NOMO-1 treated with DMSO at 0.1 percent for 48 hours (cell line): ENCODE data around the gene MYMX.
"Not testable (repeated sequence)": the region's sequence is repeated elsewhere in the genome, so short reads cannot be mapped to it uniquely, and the experiment has no call there.

ENCODE experiments used
- DNase-seq: peaks from one replicate; lab custom pipeline; 2025; ENCODE audit not compliant: unreplicated experiment; lab: John Stamatoyannopoulos, UW

Gene MYMX

DNA sequence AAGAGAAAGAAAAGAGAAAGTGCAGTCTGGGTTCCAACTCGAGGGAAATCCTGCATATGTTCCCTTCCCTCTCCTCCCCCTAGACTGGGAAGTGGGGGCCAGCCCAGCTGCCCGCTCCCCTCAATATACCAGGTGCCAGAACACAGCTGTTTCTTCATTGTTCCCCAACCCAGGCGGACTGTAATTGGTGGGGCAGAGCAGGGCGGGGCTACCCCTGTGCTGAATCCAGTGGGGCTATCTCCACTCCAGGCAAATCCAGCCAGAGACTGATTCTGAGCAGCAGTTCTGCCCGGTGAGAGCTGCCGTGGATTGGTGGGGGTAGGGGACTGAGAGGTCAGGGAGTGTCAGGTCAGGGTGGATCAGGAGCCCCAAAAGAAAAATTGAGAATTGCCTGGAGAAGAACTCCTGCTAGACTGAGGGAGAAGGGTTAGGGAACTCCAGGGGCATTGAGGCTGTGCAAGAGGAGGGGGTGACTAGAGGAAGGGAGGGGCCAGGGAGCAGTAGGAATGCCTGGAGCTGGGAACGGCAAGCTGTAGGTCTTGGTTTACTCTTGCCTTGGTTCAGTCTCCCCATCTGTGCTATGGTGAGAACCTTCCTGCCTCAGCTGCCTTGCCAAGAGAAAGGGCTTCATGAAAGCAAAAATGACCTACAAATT, at the start of gene MYMX:
TSS of gene MYMX (plus strand) at position 250 of the 655 bp plus-strand sequence. CDS start 546 bp downstream, outside the sequence.
- DNase-seq: no peak

DNA sequence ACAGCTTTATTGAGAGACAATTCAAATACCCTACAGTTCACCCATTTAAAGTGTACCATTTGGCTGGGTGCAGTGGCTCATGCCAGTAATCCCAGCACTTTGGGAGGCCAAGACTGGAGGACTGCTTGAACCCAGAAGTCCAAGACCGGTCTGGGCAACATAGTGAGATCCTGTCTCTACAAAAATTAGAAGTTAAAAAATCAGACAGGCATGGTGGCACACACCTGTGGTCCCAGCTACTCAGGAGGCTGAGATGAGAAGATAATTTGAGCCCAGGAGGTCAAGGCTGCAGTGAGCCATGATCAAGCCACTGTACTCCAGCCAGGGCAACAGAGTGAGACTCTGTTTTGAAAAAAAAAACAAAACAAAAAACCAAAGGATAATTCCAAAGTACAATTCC, 49.2 kb upstream of the MYMX start:
- no peak for DNase-seq

DNA sequence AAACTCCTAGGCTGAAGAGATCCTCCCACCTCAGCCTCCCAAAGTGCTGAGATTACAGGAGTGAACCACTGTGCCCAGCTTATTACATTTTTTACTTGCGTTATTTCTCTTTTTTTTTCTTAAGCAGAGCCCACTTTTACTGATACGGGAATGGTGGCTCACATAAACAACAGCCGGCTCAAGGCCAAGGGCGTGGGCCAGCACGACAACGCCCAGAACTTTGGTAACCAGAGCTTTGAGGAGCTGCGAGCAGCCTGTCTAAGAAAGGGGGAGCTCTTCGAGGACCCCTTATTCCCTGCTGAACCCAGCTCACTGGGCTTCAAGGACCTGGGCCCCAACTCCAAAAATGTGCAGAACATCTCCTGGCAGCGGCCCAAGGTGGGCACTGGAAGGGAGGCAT, 47.6 kb upstream of the MYMX start:
- no peak for DNase-seq

DNA sequence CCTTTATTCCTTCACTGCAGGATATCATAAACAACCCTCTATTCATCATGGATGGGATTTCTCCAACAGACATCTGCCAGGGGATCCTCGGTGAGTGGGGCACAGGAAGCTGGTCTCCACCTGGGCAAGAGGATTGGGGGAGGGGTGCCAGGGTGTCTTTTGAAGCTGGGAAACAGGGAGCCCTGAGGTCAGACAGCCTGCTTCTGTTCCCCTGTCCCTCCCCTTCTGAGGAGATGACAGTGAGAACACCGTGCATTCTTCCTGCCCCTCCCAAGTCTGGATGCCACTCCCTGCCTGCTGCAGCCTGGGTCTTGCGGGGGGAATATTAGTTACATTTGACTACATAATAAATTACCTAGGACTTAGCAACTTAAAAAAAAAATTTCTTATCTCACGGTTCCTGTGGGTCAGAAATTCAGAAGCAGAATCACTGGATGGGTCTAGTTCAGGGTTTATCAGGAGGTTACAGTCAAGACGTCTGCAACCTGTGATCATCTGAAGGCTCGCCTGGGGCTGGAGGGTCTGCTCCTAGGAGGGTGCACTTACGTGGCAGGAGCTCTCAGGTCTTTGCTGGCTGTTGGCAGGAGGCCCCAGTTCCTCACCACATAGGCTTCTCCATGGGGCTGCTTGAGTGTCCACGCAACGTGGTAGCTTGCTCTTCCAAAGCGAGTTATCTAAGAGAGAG, 46.7 kb upstream of the MYMX start:
- no peak for DNase-seq

DNA sequence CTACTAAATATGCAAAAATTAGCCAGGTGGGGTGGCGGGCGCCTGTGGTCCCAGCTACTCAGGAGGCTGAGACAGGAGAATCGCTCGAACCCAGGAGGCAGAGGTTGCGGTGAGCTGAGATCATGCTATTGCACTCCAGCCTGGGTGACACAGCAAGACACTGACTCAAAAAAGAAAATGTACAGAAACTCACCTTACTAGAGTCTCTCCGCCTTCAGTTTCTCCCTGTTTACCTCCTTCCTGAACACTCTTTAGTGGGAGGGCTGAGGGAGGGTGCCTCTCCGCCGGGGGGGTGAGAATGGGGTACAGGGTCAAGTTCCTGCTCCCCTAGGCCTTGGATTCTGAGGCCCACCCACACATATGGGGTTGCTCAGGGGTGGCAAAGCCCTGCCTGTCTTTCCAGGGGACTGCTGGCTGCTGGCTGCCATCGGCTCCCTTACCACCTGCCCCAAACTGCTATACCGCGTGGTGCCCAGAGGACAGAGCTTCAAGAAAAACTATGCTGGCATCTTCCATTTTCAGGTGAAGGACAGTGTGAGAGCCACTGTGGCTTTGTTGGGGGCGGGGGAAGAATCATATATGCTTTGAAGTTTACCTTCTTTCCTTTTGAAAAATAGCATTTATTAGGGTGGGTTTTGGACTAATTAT, 44.7 kb upstream of the MYMX start:
- no peak for DNase-seq

DNA sequence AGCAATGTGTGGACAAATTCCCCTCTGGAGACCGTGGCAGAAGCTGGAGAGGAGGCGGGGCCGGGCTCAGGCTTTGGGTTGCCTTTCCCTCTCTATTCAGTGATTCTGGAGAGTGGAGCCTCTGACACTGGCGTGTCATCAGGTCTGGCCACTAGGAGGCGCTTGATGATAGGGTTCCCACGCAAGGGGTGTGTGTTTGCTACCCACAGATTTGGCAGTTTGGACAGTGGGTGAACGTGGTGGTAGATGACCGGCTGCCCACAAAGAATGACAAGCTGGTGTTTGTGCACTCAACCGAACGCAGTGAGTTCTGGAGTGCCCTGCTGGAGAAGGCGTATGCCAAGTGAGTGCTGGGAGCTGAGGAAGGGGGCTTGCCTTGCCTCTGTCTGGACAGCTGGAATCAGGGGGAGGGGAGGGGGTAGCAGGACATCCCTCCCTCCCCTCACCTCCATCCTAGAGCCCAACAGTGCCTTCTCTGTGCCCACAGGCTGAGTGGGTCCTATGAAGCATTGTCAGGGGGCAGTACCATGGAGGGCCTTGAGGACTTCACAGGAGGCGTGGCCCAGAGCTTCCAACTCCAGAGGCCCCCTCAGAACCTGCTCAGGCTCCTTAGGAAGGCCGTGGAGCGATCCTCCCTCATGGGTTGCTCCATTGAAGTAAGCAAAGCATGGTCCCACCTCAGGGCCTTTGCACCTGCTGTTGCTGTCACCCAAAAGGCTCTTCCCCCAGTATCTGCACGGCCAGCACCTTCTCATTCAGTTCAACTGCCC, 43.8 kb upstream of the MYMX start:
- peak; percentile 75 for DNase-seq

DNA sequence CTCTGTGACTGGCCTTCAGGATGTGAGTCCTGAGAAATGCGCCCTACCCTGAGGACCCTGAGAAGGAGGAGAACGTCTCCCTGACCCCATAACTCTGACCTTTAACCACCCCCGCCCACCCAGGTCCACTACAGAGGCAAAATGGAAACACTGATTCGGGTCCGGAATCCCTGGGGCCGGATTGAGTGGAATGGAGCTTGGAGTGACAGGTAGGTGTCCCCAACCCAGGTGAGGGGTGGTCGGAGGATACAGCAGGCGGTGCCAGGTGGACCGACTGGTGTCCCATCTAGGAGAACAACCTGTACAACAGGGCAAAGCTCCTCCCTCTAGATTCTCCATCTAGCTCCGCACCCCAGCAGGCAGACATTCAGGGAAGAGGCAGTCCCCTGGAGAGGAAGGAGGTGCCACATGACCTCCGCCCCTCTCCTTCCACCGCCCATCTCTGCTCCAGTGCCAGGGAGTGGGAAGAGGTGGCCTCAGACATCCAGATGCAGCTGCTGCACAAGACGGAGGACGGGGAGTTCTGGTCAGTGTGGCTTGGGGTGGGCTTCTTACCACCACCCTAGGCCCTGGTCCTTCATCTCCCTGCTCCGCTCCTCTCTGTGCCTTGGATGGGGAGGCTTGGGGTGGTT, 40.5 kb upstream of the MYMX start:
- DNase-seq: no peak

DNA sequence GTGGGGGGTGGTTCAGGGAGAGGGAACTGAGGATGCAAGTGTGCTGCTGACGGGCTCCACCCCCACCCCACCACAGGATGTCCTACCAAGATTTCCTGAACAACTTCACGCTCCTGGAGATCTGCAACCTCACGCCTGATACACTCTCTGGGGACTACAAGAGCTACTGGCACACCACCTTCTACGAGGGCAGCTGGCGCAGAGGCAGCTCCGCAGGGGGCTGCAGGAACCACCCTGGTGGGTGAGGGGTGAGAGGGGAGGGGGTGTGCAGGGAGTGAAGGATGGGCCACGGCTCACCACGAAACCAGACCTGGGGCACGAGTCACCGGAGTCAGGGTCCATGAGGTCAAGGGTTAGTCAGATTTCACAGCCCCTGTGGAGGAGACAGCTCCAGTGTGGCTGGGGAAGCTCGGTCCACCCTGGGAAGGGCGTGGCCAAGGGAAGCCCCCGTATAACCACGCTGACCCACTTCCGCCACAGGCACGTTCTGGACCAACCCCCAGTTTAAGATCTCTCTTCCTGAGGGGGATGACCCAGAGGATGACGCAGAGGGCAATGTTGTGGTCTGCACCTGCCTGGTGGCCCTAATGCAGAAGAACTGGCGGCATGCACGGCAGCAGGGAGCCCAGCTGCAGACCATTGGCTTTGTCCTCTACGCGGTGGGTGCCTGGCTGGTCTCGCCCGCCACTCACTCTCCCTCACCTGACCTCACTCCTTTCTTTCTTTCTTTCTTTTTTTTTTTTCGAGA, 39.8 kb upstream of the MYMX start:
- DNase-seq: no peak

DNA sequence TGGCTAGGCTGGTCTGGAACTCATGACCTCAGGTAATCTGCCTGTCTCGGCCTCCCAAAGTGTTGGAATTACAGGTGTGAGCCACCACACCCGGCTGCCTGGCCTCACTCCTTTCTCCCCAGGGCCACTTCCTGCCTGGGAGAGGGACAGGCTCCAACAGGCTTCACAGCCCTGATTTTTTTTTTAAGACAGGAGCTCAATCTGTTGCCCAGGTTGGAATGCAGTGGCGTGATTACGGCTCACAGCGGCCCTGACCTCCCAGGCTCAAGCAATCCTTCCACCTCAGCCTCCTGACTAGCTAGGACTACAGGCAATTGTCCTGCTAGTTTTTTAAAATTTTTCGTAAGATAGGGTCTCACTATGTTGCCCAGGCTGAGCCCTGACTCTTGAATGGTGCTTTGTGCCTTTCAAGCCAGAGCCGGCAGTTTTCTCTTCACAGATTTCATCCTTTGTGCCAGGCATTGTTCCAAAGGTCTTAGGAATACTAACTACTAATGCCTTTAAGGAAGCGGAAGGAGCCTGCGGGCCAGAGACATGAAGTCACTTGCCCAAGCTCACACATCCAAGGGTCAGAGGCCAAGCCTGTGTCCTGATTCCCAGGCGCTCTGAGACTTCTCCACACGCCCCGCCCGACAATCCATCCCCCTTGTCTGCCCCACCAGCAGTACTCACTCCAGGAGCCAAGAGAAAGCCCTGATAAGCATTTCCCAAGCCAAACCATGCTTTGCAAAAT, 38.9 kb upstream of the MYMX start:
- DNase-seq: no peak

DNA sequence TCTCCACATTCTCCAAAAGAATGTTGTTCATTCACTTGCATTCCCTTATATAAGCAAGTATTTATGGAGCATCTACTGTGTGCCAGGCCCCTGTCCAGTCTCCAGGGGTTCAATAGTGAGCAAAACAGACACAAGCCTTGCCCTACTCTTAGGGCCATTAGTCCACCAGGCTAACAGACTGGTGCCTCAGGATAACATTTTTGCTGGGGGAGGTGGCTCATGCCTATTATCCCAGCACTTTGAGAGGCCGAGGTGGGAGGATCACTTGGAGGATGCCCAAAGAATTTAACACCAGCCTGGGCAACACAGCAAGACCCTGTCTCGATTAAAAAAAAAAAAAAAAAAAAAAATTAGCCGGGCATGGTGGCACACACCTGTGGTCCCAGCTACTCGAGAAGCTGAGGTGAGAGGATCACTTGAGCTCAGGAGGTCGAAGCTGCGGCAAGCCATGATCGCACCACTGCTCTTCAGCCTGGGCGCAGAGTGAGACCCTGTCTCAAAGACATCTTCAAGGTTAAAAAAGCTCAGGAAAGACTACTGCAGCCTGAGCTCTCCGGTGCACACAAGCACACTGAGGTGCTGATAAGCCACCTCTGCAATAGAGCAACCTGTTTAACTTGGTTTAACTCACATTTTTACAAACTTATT, 38.2 kb upstream of the MYMX start:
- DNase-seq: no peak

DNA sequence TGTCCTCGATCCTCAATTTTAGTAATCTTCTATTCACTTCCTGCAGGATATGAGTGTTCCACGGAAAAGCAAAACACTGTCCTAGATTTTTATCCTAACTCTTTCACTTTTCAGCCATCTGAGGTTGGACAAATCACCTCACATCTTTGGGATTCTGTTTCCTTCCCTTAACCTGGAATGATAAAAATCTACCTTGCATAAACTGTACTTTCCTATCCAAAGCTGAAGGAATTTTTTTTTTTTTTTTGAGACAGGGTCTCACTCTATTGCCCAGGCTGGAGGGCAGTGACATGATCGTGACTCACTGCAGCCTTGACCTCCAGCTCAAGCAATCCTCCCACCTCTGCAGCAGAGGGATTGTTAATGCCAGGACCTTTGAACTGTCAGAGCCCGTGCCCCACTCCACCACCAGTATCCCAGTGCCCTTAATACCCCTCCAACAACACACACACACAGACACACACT, 37.6 kb upstream of the MYMX start:
- no peak for DNase-seq

DNA sequence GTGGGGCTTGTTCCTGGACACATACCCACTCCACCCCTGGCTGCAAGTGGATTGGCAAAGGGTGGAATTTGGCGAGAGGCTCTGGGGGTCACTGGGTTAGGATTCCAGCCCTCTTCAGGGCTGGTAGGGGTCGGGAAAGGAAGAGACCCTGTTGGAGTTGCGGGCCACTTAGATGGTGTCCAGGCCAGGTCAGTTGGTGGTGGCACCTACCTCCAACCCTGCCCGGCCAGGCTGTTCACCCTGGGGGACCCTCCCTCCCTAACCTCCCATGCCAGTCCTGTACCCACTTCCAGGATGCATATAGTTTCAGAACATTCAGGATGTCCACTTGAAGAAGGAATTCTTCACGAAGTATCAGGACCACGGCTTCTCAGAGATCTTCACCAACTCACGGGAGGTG, 37.1 kb upstream of the MYMX start:
- no peak for DNase-seq

DNA sequence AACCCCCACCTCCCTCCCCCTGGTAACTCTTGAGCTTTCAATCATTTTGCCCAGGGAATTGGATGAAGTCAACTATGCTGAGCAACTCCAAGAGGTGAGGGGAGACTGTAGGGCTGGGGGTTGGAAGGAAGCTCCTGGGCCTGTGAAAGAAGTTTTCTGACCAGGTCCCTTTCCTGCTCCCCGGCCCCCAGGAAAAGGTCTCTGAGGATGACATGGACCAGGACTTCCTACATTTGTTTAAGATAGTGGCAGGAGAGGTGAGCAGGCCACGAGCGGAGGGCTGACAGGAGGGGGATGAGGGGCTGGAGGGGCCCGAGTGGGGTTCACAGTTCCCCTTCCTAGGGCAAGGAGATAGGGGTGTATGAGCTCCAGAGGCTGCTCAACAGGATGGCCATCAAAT, 36.3 kb upstream of the MYMX start:
- DNase-seq: no peak

DNA sequence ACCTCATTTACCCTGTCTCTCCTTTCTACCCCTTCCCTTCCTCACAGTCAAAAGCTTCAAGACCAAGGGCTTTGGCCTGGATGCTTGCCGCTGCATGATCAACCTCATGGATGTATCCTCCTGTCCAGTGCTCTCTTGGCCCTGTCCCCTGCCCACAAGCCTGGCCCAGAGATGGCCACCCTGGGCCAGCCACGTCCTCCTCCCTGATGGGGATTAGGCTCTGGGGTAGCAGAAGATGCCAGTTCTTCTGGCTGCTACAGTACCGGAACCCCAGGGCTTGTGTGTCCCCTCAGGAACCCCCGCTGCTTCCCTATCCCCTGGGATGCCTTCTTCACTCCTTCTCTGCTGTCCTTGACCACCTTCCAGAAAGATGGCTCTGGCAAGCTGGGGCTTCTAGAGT, 35.8 kb upstream of the MYMX start:
- DNase-seq: no peak

DNA sequence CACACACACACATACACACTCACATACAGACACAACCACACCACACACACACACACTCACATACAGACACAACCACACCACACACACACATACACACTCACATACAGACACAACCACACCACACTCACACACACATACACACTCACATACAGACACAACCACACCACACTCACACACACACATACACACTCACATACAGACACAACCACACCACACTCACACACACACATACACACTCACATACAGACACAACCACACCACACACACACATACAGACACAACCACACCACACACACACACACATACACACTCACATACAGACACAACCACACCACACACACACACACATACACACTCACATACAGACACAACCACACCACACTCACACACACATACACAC, 34.9 kb upstream of the MYMX start:
- DNase-seq: not testable (repeated sequence)

DNA sequence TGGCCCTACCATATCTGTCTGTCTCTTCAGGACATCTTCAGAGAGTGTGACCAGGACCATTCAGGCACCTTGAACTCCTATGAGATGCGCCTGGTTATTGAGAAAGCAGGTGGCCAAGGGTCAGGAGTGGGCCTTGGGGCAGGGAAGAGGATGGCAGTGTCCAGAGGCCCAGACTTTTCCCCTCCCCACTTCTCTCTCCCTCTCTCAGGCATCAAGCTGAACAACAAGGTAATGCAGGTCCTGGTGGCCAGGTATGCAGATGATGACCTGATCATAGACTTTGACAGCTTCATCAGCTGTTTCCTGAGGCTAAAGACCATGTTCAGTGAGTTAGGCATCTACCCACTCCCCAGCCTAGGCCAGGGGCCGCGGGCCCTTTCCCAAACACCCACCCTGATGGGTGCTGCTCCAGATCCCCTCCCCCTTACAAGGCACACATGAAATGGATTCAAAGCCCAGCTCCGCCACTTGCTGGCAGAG, 33.8 kb upstream of the MYMX start:
- no peak for DNase-seq

DNA sequence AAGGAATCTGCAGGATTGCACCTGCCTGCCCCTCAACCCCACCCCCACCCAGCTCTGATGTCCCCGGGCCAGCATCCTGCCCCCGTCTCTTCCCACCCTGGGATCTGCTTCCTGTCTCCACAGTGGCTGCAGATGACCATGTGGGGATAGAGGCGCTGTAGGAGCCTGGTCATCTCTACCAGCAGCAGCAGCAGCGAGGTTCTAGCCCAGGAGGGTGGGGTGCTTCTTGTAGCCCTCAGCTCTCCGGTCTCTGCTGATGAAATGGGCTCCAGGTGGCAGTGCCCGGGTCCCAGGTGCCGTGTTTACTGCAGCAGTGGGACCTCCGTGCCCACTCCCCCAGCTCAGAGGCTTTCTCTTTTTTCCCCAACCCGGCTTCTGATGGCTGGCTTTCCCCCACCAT, 32.9 kb upstream of the MYMX start:
- no peak for DNase-seq

DNA sequence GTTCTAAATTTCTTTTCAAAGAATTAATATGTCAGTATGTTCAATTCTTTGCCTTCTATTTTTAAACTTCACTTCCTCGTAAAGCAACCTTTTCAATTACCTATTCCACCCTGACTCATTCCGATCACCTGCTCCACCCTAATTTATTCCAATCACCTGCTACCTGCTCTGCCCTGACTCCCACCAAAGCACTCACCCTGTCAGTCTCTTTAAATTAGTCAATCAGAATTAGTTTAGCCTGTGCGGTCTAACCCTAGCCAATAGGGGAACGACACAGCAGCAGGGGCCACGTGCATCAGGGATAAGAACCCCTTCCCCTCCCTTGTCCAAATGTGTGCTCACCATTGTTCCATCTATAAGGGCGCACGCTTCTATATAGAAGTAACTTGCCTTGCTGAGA, 31.4 kb upstream of the MYMX start:
- not testable (repeated sequence) for DNase-seq
